Esophagus muscularis mucosa (tissue), 3 donors: ENCODE results near the gene PER3.

Source experiments
- CTCF ChIP-seq, 3 experiments: fragments of 200-600 bp in 2 of 3; fragments of 450-650 bp in 1 of 3; sonication (generic) in 2 of 3; IDR thresholded peaks; one replicate each; pipeline ENCODE4 v1.5.1; 2017 to 2019; ENCODE audit warnings: antibody characterized with exemption in 3 of 3, mild to moderate bottlenecking in 2 of 3, moderate library complexity in 1 of 3
- POLR2A ChIP-seq: fragments of 450-650 bp; IDR thresholded peaks from one replicate; pipeline ENCODE4 v1.6.1; 2017; ENCODE audit warnings: antibody characterized with exemption, moderate library complexity, mild to moderate bottlenecking, low read depth
- POLR2AphosphoS5 ChIP-seq, 2 donors: sonication (generic); formaldehyde crosslinking; IDR thresholded peaks; one replicate each; pipeline ENCODE4 v1.6.1; 2017; ENCODE audit warnings: antibody characterized with exemption in 2 of 2

DNA sequence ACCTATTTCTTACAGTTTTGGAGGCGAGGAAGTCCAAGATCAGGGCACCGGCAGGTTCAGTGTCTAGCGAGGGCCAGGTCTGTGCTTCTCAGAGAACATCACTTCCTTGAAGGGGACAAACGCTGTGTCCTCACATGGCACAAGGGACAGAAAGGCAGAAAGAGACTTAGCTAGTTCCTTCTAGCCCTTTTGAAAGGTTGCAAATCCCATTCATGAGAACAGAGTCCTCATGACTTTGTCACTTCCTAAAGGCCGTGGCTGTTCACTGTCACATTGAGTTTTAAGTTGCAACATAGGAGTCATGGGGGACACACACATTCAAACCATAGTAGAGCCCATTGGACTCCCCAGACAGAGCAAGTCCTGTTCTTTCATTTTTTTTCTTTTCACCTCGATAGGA, 27.4 kb downstream of the PER3 start:
- TF ChIP-seq CTCF (IDR thresholded peaks at IDR 0.05) (no peak), POLR2A (no peak), POLR2AphosphoS5 (IDR thresholded peaks at IDR 0.05) (no peak)
